Gastrocnemius medialis (tissue), 4 donors: ENCODE measurements around the gene ANKRD2. TPM values are rescaled to one million over a fixed set of nuclear protein-coding genes. Genes with fewer than 3 reads are reported as not detected.

ENCODE experiments used
- ATAC-seq, 2 donors: fragments of 150-250 bp; one replicate each; pipeline ENCODE4 v1.9.1; 2016
- DNase-seq, 2 donors: peaks; one replicate each; pipeline ENCODE4 v3.0.0-alpha.2; 2019
- H3K27ac ChIP-seq, 4 donors: fragments of 200-600 bp; sonication (generic); 1 replicate in 1 of 4; 2 replicates in 3 of 4; pipeline ENCODE4 v1.5.1; 2016 to 2018; ENCODE audit warnings: mild to moderate bottlenecking in 2 of 4, moderate library complexity in 1 of 4
- H3K27me3 ChIP-seq, 3 donors: fragments of 200-600 bp; sonication (generic) in 2 of 3; 1 replicate in 1 of 3; 2 replicates in 2 of 3; pipeline versions ENCODE4 v1.5.1 to v1.6.0; 2016 to 2019; ENCODE audit warnings: mild to moderate bottlenecking in 1 of 3, moderate library complexity in 1 of 3
- H3K36me3 ChIP-seq, 2 donors: fragments of 200-600 bp; sonication (generic) in 1 of 2; one replicate each; pipeline ENCODE4 v1.5.1; 2017 to 2018
- H3K4me1 ChIP-seq, 2 donors: fragments of 200-600 bp; sonication (generic) in 1 of 2; one replicate each; pipeline ENCODE4 v1.5.1; 2016 to 2017; ENCODE audit warnings: mild to moderate bottlenecking in 2 of 2
- H3K4me3 ChIP-seq, 4 donors: fragments of 200-600 bp; sonication (generic) in 3 of 4; 1 replicate in 1 of 4; 2 replicates in 3 of 4; pipeline ENCODE4 v1.5.1; 2016 to 2019; ENCODE audit warnings: mild to moderate bottlenecking in 2 of 4
- H3K9me3 ChIP-seq, 3 donors: fragments of 200-600 bp; sonication (generic) in 2 of 3; 1 replicate in 1 of 3; 2 replicates in 2 of 3; pipeline ENCODE4 v1.5.1; 2016 to 2019
- CTCF ChIP-seq, 5 experiments: fragments of 450-650 bp in 3 of 5; fragments of 200-600 bp in 2 of 5; sonication (generic) in 2 of 5; IDR thresholded peaks in 4 of 5; conservative IDR thresholded peaks in 1 of 5; 1 replicate in 4 of 5; 2 replicates in 1 of 5; pipeline ENCODE4 v1.5.1; 2016 to 2019; ENCODE audit warnings: antibody characterized with exemption in 5 of 5, mild to moderate bottlenecking in 3 of 5, moderate library complexity in 3 of 5
- POLR2A ChIP-seq, 2 donors: fragments of 450-650 bp; IDR thresholded peaks; one replicate each; pipeline ENCODE4 v1.6.1; 2017; ENCODE audit warnings: antibody characterized with exemption in 2 of 2, mild to moderate bottlenecking in 2 of 2, moderate library complexity in 2 of 2
- in situ Hi-C, 4 donors: fragments of 200-750 bp; cut with MboI; loops; one replicate each; pipeline versions ENCODE4 v1.15.0 to v1.8.0; 2017; ENCODE audit warnings: low sequenced_read_pairs in 4 of 4
- intact Hi-C: fragments of 100-400 bp; cut with DNase I; formaldehyde crosslinking; loops from one replicate; pipeline ENCODE4 v1.15.1; 2023; ENCODE audit warnings: low total_unique reads
- total RNA-seq, 4 donors: library from RNA; depleted of rRNA; stranded (reverse); fragments of >200 nt; gene quantifications; one replicate each; pipeline versions ENCODE4 v1.1.0 to v1.2.3, GENCODE V29; 2016

Gene ANKRD2
- total RNA-seq, 4 donors from 2014 or later: 105 to 1,024 (median 853) TPM

DNA sequence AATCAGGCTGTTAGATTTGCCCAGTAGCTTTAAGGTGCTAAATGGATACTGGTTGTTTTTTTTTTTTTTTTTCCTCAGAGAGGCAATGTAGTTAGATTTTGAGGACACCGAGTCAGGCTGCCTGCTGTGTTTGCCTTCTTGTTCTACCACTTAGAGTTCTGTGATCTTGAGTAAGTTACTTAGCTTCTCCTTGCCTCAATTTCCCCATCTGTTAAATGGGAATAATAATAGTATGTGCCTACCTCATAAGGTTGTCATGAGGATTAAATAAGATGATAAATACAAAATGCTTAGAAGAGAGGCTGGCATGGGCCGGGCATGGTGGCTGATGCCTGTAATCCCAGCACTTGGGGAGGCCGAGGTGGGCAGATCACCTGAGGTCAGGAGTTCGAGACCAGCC lies 46.2 kb downstream of the ANKRD2 start:
- intact Hi-C loops: no loop called here
- TF ChIP-seq CTCF (IDR thresholded peaks at IDR 0.05 in 4 of 5, conservative IDR thresholded peaks at IDR 0.05 in 1 of 5) (no peak), POLR2A (IDR thresholded peaks at IDR 0.05) (no peak)

DNA sequence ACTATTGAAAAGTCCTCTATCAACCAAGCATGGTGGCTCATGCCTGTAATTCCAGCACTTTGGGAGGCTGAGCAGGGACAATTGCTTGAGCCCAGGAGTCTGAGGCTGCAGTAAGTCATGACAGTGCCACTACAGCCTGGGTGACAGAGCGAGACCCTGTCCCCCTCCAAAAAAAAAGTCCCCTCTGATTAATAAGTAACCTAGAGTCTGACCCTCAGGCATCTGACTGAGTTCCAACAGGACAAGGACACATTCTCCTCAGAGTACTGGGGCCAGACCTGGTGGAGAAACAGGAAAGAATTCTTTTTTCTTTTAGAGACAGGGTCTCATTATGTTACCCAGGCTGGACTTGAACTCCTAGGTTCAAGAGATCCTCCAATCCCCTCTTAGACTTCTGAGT lies 50.7 kb downstream of the ANKRD2 start:
- Histone ChIP-seq H3K36me3 (no peaks in the 10 kb centered on the region), H3K9me3 (no peaks in the 10 kb centered on the region), H3K4me1 (no peaks in the 10 kb centered on the region), H3K27me3 (no peaks in the 10 kb centered on the region), H3K27ac (no peak overlapping the region), H3K4me3 (no peak overlapping the region)
- in situ Hi-C loops: no loop called here
- intact Hi-C loops: no loop called here
- DNase-seq (no peak), ATAC-seq (no peak)
- TF ChIP-seq CTCF (IDR thresholded peaks at IDR 0.05 in 4 of 5, conservative IDR thresholded peaks at IDR 0.05 in 1 of 5): no peak
- TF ChIP-seq POLR2A (IDR thresholded peaks at IDR 0.05): no peak

More for the DNA sequence above, 46.2 kb downstream of the ANKRD2 start:
- no peaks in the 10 kb centered on the region for H3K27me3 ChIP-seq
- in situ Hi-C loops: loop anchor here in 3 of 4 donors (5.0 to 10.0 kb wide), 2 partner anchors 46 to 154 kb away; partner anchors contain the start of gene ANKRD2 (in 1 of the 3)
- H3K9me3 ChIP-seq: no peaks in the 10 kb centered on the region
- ATAC-seq: no peak
- DNase-seq: no peak
- no peaks in the 10 kb centered on the region for H3K36me3 ChIP-seq
- H3K27ac ChIP-seq: no peak overlapping the region
- no peak overlapping the region for H3K4me3 ChIP-seq
- no peaks in the 10 kb centered on the region for H3K4me1 ChIP-seq

DNA sequence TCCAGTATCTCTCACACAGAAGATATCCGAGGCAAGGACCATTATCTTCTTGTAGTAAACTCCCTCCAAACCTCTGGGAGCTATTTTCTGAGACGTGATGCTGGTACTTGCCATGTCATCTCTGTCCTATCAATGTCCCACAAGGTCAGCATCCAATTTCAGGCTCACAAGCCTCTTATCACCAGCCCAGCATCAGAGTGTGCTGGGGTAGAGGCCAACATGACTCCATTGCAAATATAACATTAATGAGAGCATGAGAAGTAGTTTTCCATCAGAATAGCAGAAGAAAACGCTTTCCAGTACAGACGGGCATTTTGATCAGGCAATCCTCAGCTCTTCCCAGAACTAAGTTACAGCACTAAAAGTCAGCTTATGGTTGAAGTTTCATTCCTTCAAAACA lies 55.2 kb downstream of the ANKRD2 start:
- TF ChIP-seq CTCF (IDR thresholded peaks at IDR 0.05 in 4 of 5, conservative IDR thresholded peaks at IDR 0.05 in 1 of 5) (no peak), POLR2A (IDR thresholded peaks at IDR 0.05) (no peak)
- no peak overlapping the region for H3K27ac ChIP-seq
- H3K4me3 ChIP-seq: no peak overlapping the region
- no peaks in the 10 kb centered on the region for H3K9me3 ChIP-seq
- DNase-seq (no peak), ATAC-seq (no peak)
- peaks cover 5% of the 10 kb centered on the region in 2 donors for H3K4me1 ChIP-seq
- in situ Hi-C loops (no loop called here), intact Hi-C loops (no loop called here)
- H3K27me3 ChIP-seq: no peaks in the 10 kb centered on the region
- H3K36me3 ChIP-seq: no peaks in the 10 kb centered on the region

GRCh38 chr10:97628228-97628627 lies 55.6 kb downstream of the ANKRD2 start:
- H3K27me3 ChIP-seq: no peaks in the 10 kb centered on the region
- intact Hi-C loops (no loop called here), in situ Hi-C loops (no loop called here)
- H3K4me1 ChIP-seq: peaks cover 5 to 8% of the 10 kb centered on the region in 2 donors
- no peak for DNase-seq
- no peaks in the 10 kb centered on the region for H3K36me3 ChIP-seq
- no peaks in the 10 kb centered on the region for H3K9me3 ChIP-seq
- H3K4me3 ChIP-seq: no peak overlapping the region
- no peak overlapping the region for H3K27ac ChIP-seq
- ATAC-seq: no peak
- no peak for TF ChIP-seq POLR2A (IDR thresholded peaks at IDR 0.05)
- TF ChIP-seq CTCF (IDR thresholded peaks at IDR 0.05 in 4 of 5, conservative IDR thresholded peaks at IDR 0.05 in 1 of 5): no peak

GRCh38 chr10:97629289-97629688 lies 56.7 kb downstream of the ANKRD2 start:
- no peak for TF ChIP-seq CTCF (IDR thresholded peaks at IDR 0.05 in 4 of 5, conservative IDR thresholded peaks at IDR 0.05 in 1 of 5)
- TF ChIP-seq POLR2A (IDR thresholded peaks at IDR 0.05): no peak
- H3K4me3 ChIP-seq: no peak overlapping the region
- intact Hi-C loops: no loop called here
- no peaks in the 10 kb centered on the region for H3K27me3 ChIP-seq
- DNase-seq: no peak
- H3K27ac ChIP-seq: no peak overlapping the region
- no peak for ATAC-seq
- H3K4me1 ChIP-seq: peaks cover 8% of the 10 kb centered on the region in 2 donors
- no peaks in the 10 kb centered on the region for H3K9me3 ChIP-seq
- in situ Hi-C loops: no loop called here
- H3K36me3 ChIP-seq: no peaks in the 10 kb centered on the region
